Smooth muscle cell (in vitro differentiated cells): ENCODE data around the gene TIMP4. TPM values are rescaled to one million over a fixed set of nuclear protein-coding genes. Genes with fewer than 3 reads are reported as not detected.
A peak's percentile ranks its signal among the peaks of the same experiment; 100 is the strongest.

Source experiments
- DNase-seq: peaks from one replicate; lab custom pipeline; 2025; ENCODE audit not compliant: unreplicated experiment; lab: John Stamatoyannopoulos, UW
- H2AFZ ChIP-seq: fragments of 200-600 bp; sonication (generic); 2 replicates; pipeline ENCODE4 v1.6.0; 2016; ENCODE audit warnings: antibody characterized with exemption, low read depth, mild to moderate bottlenecking
- H3F3A ChIP-seq: fragments of 200-600 bp; sonication (generic); 2 replicates; pipeline ENCODE4 v1.6.0; 2017; ENCODE audit warnings: antibody characterized with exemption, low read depth
- H3K27ac ChIP-seq: fragments of 200-600 bp; sonication (generic); 2 replicates; pipeline ENCODE4 v1.5.1; 2016; ENCODE audit warnings: low read depth, mild to moderate bottlenecking
- H3K27me3 ChIP-seq: fragments of 200-600 bp; sonication (generic); 2 replicates; pipeline ENCODE4 v1.6.1; 2016; ENCODE audit warnings: low read depth, mild to moderate bottlenecking
- H3K36me3 ChIP-seq: fragments of 200-600 bp; sonication (generic); 2 replicates; pipeline ENCODE4 v1.5.1; 2016; ENCODE audit warnings: low read depth
- H3K4me1 ChIP-seq: fragments of 200-600 bp; sonication (generic); 2 replicates; pipeline ENCODE4 v1.5.1; 2016; ENCODE audit warnings: low read depth
- H3K4me2 ChIP-seq: fragments of 200-600 bp; sonication (generic); 2 replicates; pipeline ENCODE4 v1.6.0; 2016; ENCODE audit warnings: mild to moderate bottlenecking
- H3K4me3 ChIP-seq: fragments of 200-600 bp; sonication (generic); 2 replicates; pipeline ENCODE4 v1.5.1; 2016; ENCODE audit warnings: mild to moderate bottlenecking
- H3K79me2 ChIP-seq: fragments of 200-600 bp; sonication (generic); 2 replicates; pipeline ENCODE4 v1.6.0; 2016; ENCODE audit warnings: low read depth, mild to moderate bottlenecking
- H3K9ac ChIP-seq: fragments of 200-600 bp; sonication (generic); 2 replicates; pipeline ENCODE4 v1.6.0; 2016; ENCODE audit warnings: low read depth
- H3K9me3 ChIP-seq: fragments of 200-600 bp; sonication (generic); replicated peaks from 2 replicates; pipeline ENCODE4 v1.5.1; 2016; ENCODE audit warnings: low read depth
- H4K20me1 ChIP-seq: fragments of 200-600 bp; sonication (generic); 2 replicates; pipeline ENCODE4 v1.6.0; 2016; ENCODE audit warnings: low read depth
- CTCF ChIP-seq: fragments of 200-600 bp; sonication (generic); IDR thresholded peaks from 2 replicates; pipeline ENCODE4 v1.5.1; 2017; ENCODE audit warnings: borderline replicate concordance, mild to moderate bottlenecking, antibody characterized with exemption; ENCODE audit not compliant: insufficient read depth, poor library complexity, severe bottlenecking
- WGBS: methylation state at CpG from one replicate; pipeline ENCODE4 v1.1.7; 2016; ENCODE audit warnings: low lambda C conversion rate; 5-methylcytosine and 5-hydroxymethylcytosine counted together
- polyA plus RNA-seq: library from polyadenylated mRNA; unstranded; fragments of >200 nt; fragmentation: Nextera tagmentation; extraction: Ambion mirVana; gene quantifications from 2 replicates; pipeline ENCODE4 v1.2.1, GENCODE V29; 2016
- total RNA-seq: library from RNA; depleted of rRNA; stranded (reverse); fragments of >200 nt; gene quantifications from 2 replicates; pipeline ENCODE4 v1.2.3, GENCODE V29; 2014

TIMP4 gene
- total and polyA plus RNA-seq, 2 experiments from 2014 or later, result 0.27 to 1.5 TPM

- no peaks in the 10 kb centered on the region for H3K79me2 ChIP-seq
- no peak overlapping the region for H2AFZ ChIP-seq
- H3K4me2 ChIP-seq, result no peak overlapping the region
- no peaks in the 10 kb centered on the region for H3K27me3 ChIP-seq
- H3K9me3 ChIP-seq, result no peaks in the 10 kb centered on the region
- H4K20me1 ChIP-seq, result no peaks in the 10 kb centered on the region
- 91% methylated on average over 9 of the region's 9 CpGs for WGBS
- H3K4me1 ChIP-seq, result peaks cover 25% of the 10 kb centered on the region
- H3K9ac ChIP-seq, result no peak overlapping the region
- peaks cover 21% of the 10 kb centered on the region for H3F3A ChIP-seq
- no peak overlapping the region for H3K27ac ChIP-seq
- TF ChIP-seq CTCF, result no peak
- DNase-seq, result no peak
- no peaks in the 10 kb centered on the region for H3K36me3 ChIP-seq
- H3K4me3 ChIP-seq, result no peak overlapping the region
Measured at GRCh38 chr3:12190221-12190807, 31.6 kb upstream of the TIMP4 start.

GRCh38 chr3:12188681-12189287, 30.1 kb upstream of the TIMP4 start:
- no peaks in the 10 kb centered on the region for H3K79me2 ChIP-seq
- peak overlapping the region; percentile 79 for H3K4me2 ChIP-seq
- no peak for TF ChIP-seq CTCF
- peaks cover 17% of the 10 kb centered on the region for H3K4me1 ChIP-seq
- WGBS, result 39% methylated on average over 8 of the region's 8 CpGs
- H3K27ac ChIP-seq, result peak overlapping the region; percentile 93
- no peaks in the 10 kb centered on the region for H3K27me3 ChIP-seq
- DNase-seq, result no peak
- peaks cover 13% of the 10 kb centered on the region for H3F3A ChIP-seq
- H3K36me3 ChIP-seq, result no peaks in the 10 kb centered on the region
- no peaks in the 10 kb centered on the region for H4K20me1 ChIP-seq
- no peak overlapping the region for H3K9ac ChIP-seq
- no peaks in the 10 kb centered on the region for H3K9me3 ChIP-seq
- no peak overlapping the region for H3K4me3 ChIP-seq
- no peak overlapping the region for H2AFZ ChIP-seq

- TF ChIP-seq CTCF, result no peak
- Histone ChIP-seq H3K4me2 (peak overlapping the region; percentile 79), H3F3A (peaks cover 12% of the 10 kb centered on the region), H3K79me2 (no peaks in the 10 kb centered on the region), H3K4me1 (peaks cover 17% of the 10 kb centered on the region), H3K27me3 (no peaks in the 10 kb centered on the region), H3K4me3 (no peak overlapping the region), H3K27ac (peak overlapping the region; percentile 93), H3K9ac (no peak overlapping the region), H3K9me3 (no peaks in the 10 kb centered on the region), H4K20me1 (no peaks in the 10 kb centered on the region), H3K36me3 (no peaks in the 10 kb centered on the region), H2AFZ (no peak overlapping the region)
- WGBS, result 56% methylated on average over 4 of the region's 4 CpGs
- no peak for DNase-seq
Measured at GRCh38 chr3:12188328-12188648, 29.6 kb upstream of the TIMP4 start.
